ENCODE measurements around the gene WDR62. TPM values are rescaled to one million over a fixed set of nuclear protein-coding genes. Genes with fewer than 3 reads are reported as not detected.
A peak's percentile ranks its signal among the peaks of the same experiment; 100 is the strongest.

The WDR62 gene
- polyA plus RNA-seq, 1 donor from 2014 or later: 0.81 TPM

GRCh38 chr19:36082916-36083315 is 28.2 kb downstream of the WDR62 start:
- no peak overlapping the region for H3K4me3 Mint-ChIP-seq
- H3K27me3 Mint-ChIP-seq: no peaks in the 10 kb centered on the region
- H3K36me3 Mint-ChIP-seq: peaks cover 6% of the 10 kb centered on the region
- H3K4me1 Mint-ChIP-seq: peaks cover 0 to 6% (median 0%) of the 10 kb centered on the region in 3 donors
- no peaks in the 10 kb centered on the region for H3K9me3 Mint-ChIP-seq
- H3K27ac Mint-ChIP-seq: peak overlapping the region in 1 of 3 donors; percentile 1

GRCh38 chr19:36084231-36085009 is 29.7 kb downstream of the WDR62 start:
- Mint-ChIP-seq H3K4me3 (no peak overlapping the region), H3K9me3 (no peaks in the 10 kb centered on the region), H3K27ac (no peak overlapping the region), H3K27me3 (no peaks in the 10 kb centered on the region), H3K36me3 (peaks cover 6% of the 10 kb centered on the region), H3K4me1 (peaks cover 0 to 3% (median 0%) of the 10 kb centered on the region in 3 donors)

GRCh38 chr19:36086326-36086725 is 31.6 kb downstream of the WDR62 start:
- Mint-ChIP-seq H3K4me3 (no peak overlapping the region), H3K36me3 (peaks cover 4% of the 10 kb centered on the region), H3K27ac (no peak overlapping the region), H3K27me3 (no peaks in the 10 kb centered on the region), H3K9me3 (no peaks in the 10 kb centered on the region), H3K4me1 (peaks cover 0 to 4% (median 0%) of the 10 kb centered on the region in 3 donors)

GRCh38 chr19:36089847-36090246 is 35.1 kb downstream of the WDR62 start:
- Mint-ChIP-seq H3K4me3 (no peak overlapping the region), H3K36me3 (peaks cover 6% of the 10 kb centered on the region), H3K4me1 (peaks cover 0 to 4% (median 0%) of the 10 kb centered on the region in 3 donors), H3K27me3 (no peaks in the 10 kb centered on the region), H3K9me3 (no peaks in the 10 kb centered on the region), H3K27ac (peak overlapping the region in 1 of 3 donors; percentile 78)

- peaks cover 0 to 1% (median 0%) of the 10 kb centered on the region in 3 donors for H3K4me1 Mint-ChIP-seq
- H3K36me3 Mint-ChIP-seq: peaks cover 4% of the 10 kb centered on the region
- no peak overlapping the region for H3K4me3 Mint-ChIP-seq
- H3K27me3 Mint-ChIP-seq: no peaks in the 10 kb centered on the region
- H3K27ac Mint-ChIP-seq: no peak overlapping the region
- no peaks in the 10 kb centered on the region for H3K9me3 Mint-ChIP-seq
Measured at GRCh38 chr19:36090910-36091695, 36.4 kb downstream of the WDR62 start.

- Mint-ChIP-seq H3K9me3 (no peaks in the 10 kb centered on the region), H3K36me3 (peaks cover 5% of the 10 kb centered on the region), H3K4me3 (no peak overlapping the region), H3K27ac (no peak overlapping the region), H3K27me3 (no peaks in the 10 kb centered on the region), H3K4me1 (peaks cover 0 to 1% (median 0%) of the 10 kb centered on the region in 3 donors)
Measured at GRCh38 chr19:36092566-36092965, 37.9 kb downstream of the WDR62 start.

- no peaks in the 10 kb centered on the region for H3K9me3 Mint-ChIP-seq
- H3K27me3 Mint-ChIP-seq: no peaks in the 10 kb centered on the region
- H3K4me1 Mint-ChIP-seq: peaks cover 0 to 1% (median 0%) of the 10 kb centered on the region in 3 donors
- H3K4me3 Mint-ChIP-seq: no peak overlapping the region
- peak overlapping the region in 1 of 3 donors; percentile 24 for H3K27ac Mint-ChIP-seq
- H3K36me3 Mint-ChIP-seq: peaks cover 5% of the 10 kb centered on the region
Measured at GRCh38 chr19:36093146-36093662, 38.5 kb downstream of the WDR62 start.

GRCh38 chr19:36093687-36094086 is 39.0 kb downstream of the WDR62 start:
- Mint-ChIP-seq H3K27me3 (no peaks in the 10 kb centered on the region), H3K27ac (no peak overlapping the region), H3K4me1 (peaks cover 0 to 1% (median 0%) of the 10 kb centered on the region in 3 donors), H3K4me3 (no peak overlapping the region), H3K9me3 (no peaks in the 10 kb centered on the region), H3K36me3 (peaks cover 5% of the 10 kb centered on the region)

- Mint-ChIP-seq H3K9me3 (no peaks in the 10 kb centered on the region), H3K27ac (no peak overlapping the region), H3K4me1 (peaks cover 0 to 4% (median 0%) of the 10 kb centered on the region in 3 donors), H3K36me3 (peaks cover 5% of the 10 kb centered on the region), H3K27me3 (no peaks in the 10 kb centered on the region), H3K4me3 (no peak overlapping the region)
Measured at GRCh38 chr19:36097036-36097435, 42.3 kb downstream of the WDR62 start.

GRCh38 chr19:36099166-36099785 is 44.6 kb downstream of the WDR62 start:
- no peak overlapping the region for H3K27ac Mint-ChIP-seq
- peaks cover 3% of the 10 kb centered on the region for H3K36me3 Mint-ChIP-seq
- no peaks in the 10 kb centered on the region for H3K9me3 Mint-ChIP-seq
- H3K4me3 Mint-ChIP-seq: no peak overlapping the region
- H3K27me3 Mint-ChIP-seq: no peaks in the 10 kb centered on the region
- peaks cover 0 to 4% (median 0%) of the 10 kb centered on the region in 3 donors for H3K4me1 Mint-ChIP-seq

GRCh38 chr19:36100476-36100875 is 45.8 kb downstream of the WDR62 start:
- Mint-ChIP-seq H3K4me1 (peaks cover 0 to 4% (median 0%) of the 10 kb centered on the region in 3 donors), H3K27me3 (no peaks in the 10 kb centered on the region)

GRCh38 chr19:36101550-36102327 is 47.0 kb downstream of the WDR62 start:
- H3K36me3 Mint-ChIP-seq: peaks cover 3% of the 10 kb centered on the region
- H3K27ac Mint-ChIP-seq: no peak overlapping the region
- peaks cover 0 to 4% (median 0%) of the 10 kb centered on the region in 3 donors for H3K4me1 Mint-ChIP-seq
- H3K4me3 Mint-ChIP-seq: no peak overlapping the region
- no peaks in the 10 kb centered on the region for H3K9me3 Mint-ChIP-seq
- H3K27me3 Mint-ChIP-seq: no peaks in the 10 kb centered on the region

More at GRCh38 chr19:36100476-36100875, 45.8 kb downstream of the WDR62 start:
- H3K27ac Mint-ChIP-seq: no peak overlapping the region
- no peaks in the 10 kb centered on the region for H3K9me3 Mint-ChIP-seq
- no peak overlapping the region for H3K4me3 Mint-ChIP-seq
- peaks cover 3% of the 10 kb centered on the region for H3K36me3 Mint-ChIP-seq

GRCh38 chr19:36103040-36103626 is 48.4 kb downstream of the WDR62 start:
- H3K27ac Mint-ChIP-seq: no peak overlapping the region
- no peak overlapping the region for H3K4me3 Mint-ChIP-seq
- H3K9me3 Mint-ChIP-seq: no peaks in the 10 kb centered on the region
- peaks cover 1% of the 10 kb centered on the region for H3K36me3 Mint-ChIP-seq
- peaks cover 0 to 4% (median 0%) of the 10 kb centered on the region in 3 donors for H3K4me1 Mint-ChIP-seq
- H3K27me3 Mint-ChIP-seq: no peaks in the 10 kb centered on the region

Measured in IgD-negative memory B cell (primary cell).